ENCODE data around the gene SCAF4.
"Not testable (repeated sequence)": the region's sequence is repeated elsewhere in the genome, so short reads cannot be mapped to it uniquely, and the experiment has no call there.

SCAF4 gene

DNA sequence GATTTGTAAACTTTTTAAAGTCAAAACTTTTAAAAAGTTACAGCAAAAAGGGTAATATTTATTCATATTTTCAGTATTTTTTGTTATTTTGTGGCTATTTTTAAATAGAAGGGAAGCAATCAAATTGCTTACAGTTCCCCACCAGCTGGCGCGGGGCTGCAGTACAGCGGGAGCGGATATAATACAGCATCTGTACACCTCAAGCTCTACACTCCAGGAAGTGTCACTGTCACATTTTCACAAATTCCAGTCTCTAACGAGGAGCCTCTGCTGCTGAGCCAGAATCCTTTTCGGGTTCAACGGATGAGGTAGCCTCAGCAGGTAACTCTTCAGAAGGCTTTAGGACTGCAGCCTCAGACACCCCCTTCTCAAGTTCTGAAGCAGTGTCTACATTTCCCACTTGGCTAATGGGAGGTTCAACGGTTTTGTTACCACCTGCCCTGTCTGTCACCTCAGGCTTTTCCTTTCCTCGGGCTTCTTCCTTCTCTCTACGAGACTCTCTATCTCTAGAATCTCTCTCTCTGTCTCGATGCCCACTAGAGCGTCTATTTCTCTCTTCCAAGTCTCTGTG, 60.7 kb downstream of the SCAF4 start:
- no peak for TF ChIP-seq CTCF (IDR thresholded peaks at IDR 0.05; ENCODE audit: low read depth, low read length)
- DNase-seq (ENCODE audit: extremely low read depth, low read depth), result no peak

DNA sequence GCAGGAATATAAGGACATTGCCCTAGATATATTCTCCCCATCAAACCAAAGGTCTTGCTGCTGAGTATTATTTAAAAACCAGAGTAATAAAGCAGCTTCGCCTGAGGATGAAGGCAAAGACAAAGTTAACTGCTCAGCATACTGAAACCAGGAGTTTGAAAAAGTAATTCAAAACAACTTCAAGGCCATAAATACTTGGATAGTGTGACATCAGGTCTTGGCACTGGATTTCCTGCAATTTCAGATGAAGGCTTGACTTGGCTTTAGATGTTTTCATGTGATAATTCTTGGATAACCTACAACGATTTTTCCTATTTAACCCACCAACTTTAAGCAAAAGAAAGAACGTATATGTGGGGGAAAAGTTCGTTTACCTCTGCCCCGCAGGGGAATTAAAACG, 61.8 kb downstream of the SCAF4 start:
- no peak for DNase-seq (ENCODE audit: extremely low read depth, low read depth)
- no peak for TF ChIP-seq CTCF (IDR thresholded peaks at IDR 0.05; ENCODE audit: low read depth, low read length)

- no peak for DNase-seq (ENCODE audit: extremely low read depth, low read depth)
- no peak for TF ChIP-seq CTCF (IDR thresholded peaks at IDR 0.05; ENCODE audit: low read depth, low read length)
Measured at GRCh38 chr21:31668651-31669491, 63.0 kb downstream of the SCAF4 start.

DNA sequence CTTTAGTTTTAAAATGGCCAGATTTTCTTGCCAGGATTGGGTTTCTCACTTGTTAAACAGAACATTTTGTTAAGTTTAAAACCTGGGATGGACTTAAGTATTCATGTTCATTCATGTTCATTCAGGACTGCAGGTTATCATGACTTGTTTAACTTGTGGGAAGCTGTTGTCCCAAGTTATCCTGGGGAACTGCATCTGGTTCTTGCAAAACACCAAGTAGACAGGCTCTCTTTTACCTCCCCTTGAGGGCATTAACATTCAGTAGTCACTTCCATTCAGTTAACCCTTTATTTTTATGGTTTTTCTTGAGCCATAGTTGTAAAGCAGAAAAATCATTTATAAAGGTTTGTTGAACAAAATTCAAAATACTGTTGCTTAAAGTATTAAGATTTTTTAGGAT, 64.3 kb downstream of the SCAF4 start:
- no peak for DNase-seq (ENCODE audit: extremely low read depth, low read depth)
- no peak for TF ChIP-seq CTCF (IDR thresholded peaks at IDR 0.05; ENCODE audit: low read depth, low read length)

DNA sequence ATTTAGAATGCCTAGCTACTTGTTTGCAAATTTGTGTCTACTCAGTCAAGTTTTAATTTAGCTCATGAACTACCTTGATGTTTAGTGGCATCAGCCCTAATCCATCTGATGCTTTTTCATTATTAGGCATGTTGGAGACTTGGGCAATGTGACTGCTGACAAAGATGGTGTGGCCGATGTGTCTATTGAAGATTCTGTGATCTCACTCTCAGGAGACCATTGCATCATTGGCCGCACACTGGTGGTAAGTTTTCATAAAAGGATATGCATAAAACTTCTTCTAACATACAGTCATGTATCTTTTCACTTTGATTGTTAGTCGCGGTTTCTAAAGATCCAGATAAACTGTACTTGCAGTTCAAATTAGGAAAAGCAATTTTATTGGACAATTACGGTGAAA, 64.8 kb downstream of the SCAF4 start:
- no peak for TF ChIP-seq CTCF (IDR thresholded peaks at IDR 0.05; ENCODE audit: low read depth, low read length)
- no peak for DNase-seq (ENCODE audit: extremely low read depth, low read depth)

DNA sequence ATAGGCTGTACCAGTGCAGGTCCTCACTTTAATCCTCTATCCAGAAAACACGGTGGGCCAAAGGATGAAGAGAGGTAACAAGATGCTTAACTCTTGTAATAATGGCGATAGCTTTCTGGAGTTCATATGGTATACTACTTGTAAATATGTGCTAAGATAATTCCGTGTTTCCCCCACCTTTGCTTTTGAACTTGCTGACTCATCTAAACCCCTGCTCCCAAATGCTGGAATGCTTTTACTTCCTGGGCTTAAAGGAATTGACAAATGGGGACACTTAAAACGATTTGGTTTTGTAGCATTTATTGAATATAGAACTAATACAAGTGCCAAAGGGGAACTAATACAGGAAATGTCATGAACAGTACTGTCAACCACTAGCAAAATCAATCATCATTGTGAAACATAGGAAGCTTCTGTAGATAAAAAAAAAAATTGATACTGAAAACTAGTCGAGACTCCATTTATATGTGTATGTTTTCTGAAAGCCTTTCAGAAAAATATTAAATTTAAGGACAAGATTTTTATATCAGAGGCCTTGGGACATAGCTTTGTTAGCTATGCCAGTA, 65.4 kb downstream of the SCAF4 start:
- no peak for DNase-seq (ENCODE audit: extremely low read depth, low read depth)
- TF ChIP-seq CTCF (IDR thresholded peaks at IDR 0.05; ENCODE audit: low read depth, low read length), result no peak

GRCh38 chr21:31665869-31666268, 66.0 kb downstream of the SCAF4 start:
- not testable (repeated sequence) for DNase-seq (ENCODE audit: extremely low read depth, low read depth)
